HT-29 (cell line): ENCODE results near the gene SYNE1. TPM values are rescaled to one million over a fixed set of nuclear protein-coding genes. Genes with fewer than 3 reads are reported as not detected.

Experiments
- DNase-seq: peaks from one replicate; pipeline ENCODE4 v3.0.0-alpha.2; 2015; ENCODE audit warnings: low spot score
- total RNA-seq: library from RNA; depleted of rRNA; stranded (reverse); fragments of >200 nt; shearing (Covaris generic); gene quantifications from 2 replicates; pipeline ENCODE4 v1.2.3, GENCODE V29; 2014

The SYNE1 gene
- total RNA-seq, 1 experiment from 2014 or later: 3.9 TPM

GRCh38 chr6:152314483-152314832, 322.7 kb downstream of the SYNE1 start:
- no peak for DNase-seq

GRCh38 chr6:152313542-152314482, 323.4 kb downstream of the SYNE1 start:
- DNase-seq: no peak

DNA sequence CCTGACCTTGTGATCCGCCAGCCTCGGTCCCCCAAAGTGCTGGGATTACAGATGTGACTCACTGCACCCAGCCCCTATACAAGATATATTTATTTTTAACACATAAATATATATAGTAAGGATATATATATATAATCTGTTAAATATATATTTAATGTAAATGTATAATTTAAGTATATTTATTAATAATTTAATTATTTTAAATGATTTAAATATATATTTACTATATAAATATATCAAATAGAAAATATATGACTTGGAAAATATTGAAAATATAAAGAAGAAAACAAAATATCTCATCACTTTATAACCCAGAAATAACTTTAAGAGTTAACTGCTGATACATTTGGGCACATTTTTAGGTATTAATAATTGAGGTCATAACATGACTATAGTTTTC, 324.7 kb downstream of the SYNE1 start:
- DNase-seq: no peak

GRCh38 chr6:152310371-152310954, 326.7 kb downstream of the SYNE1 start:
- DNase-seq: no peak

DNA sequence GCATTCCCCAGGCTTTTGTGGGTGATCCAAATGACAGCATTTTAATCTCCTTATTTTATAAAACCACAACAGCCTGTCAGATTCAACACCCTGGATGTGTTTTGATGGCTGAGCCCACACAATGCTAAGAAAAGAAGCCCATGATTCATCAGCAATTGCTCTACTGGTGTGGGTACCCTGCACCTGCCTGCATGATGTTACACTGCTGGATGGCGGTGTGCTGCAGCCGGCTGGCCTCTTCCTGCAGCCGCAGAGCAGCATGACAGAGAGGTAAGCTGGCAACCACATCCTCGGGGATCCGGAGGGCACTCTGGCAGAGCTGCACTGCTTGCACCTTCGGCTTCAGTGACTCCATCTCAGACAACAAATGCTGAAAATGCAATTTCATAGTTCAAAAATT, 327.5 kb downstream of the SYNE1 start:
- no peak for DNase-seq

- DNase-seq: no peak
These were observed 328.2 kb downstream of the SYNE1 start for GRCh38 chr6:152309006-152309405.

DNA sequence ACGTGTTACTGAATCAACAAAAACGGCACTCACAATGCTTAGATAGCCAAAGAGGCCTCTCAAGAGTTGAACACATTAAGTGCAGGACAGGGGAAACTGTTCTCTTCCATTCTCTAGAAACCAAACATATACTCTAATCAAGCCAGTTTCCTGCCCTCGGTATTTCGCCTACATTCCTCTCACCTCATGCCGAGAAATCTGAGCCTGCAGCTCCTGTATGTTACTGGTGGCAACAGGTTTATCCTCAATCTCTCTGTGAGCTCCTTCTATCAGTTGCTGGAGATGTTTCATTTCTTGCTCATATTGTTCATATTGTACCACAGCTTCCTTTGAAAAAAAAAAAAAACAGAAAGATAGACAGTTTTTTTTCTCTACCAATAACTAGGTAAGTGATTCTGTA, 328.9 kb downstream of the SYNE1 start:
- no peak for DNase-seq

DNA sequence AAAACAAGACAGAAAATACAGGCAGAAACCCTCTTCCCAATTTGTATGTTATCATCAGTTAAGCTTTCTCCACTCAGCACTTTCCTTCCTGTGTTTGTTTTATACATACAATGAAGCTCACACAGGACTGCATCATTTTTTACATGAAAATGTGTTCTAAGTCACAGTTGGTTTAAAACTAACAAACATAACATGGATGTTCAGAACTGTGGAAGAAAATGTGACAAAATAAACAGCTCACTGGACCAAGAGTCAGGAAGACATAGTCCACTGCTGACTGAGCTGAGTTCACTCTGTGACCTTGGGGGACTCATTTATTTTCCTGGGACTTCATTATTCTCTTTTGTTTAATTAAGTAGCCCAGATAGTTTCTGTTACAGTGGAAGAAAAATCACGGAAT, 331.5 kb downstream of the SYNE1 start:
- no peak for DNase-seq

DNA sequence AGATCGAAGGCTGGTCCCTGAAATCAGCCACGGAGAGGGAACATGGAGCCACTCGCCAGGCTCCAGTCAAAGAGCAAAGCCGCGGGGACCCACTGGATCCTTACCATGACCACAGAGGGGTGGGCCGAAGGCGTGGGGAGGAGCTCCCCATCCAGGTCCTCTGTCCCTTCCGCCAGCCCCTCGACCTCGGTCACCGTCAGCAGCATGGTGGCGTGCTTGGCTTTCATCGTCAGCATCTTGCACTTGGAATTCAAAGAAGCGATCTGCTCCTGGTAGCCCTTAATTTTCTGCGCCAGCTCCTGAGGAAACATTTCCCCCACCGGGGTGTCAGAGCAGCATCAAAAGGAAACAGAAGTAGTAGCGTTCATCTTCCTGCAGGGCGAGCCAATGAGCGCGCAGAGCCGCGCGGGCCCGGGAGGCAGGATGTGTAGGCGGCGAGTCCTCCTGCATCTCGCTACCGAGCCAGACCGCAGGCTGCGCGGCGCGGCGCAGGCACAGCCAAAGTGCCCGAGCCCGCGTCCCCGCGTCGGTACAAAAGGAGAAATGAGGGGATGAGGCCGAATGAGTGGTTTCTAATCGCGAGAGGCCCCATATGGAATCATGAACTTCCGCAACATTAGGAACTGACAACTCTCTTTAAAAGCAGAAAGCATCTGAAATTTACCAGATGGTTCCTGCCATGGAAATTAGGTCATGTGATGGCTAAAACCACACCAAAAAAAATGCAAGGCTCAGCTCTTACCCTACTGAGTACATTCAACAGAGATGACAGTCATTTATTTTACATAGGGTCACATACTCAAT, 335.2 kb downstream of the SYNE1 start:
- DNase-seq: peak; percentile 76

DNA sequence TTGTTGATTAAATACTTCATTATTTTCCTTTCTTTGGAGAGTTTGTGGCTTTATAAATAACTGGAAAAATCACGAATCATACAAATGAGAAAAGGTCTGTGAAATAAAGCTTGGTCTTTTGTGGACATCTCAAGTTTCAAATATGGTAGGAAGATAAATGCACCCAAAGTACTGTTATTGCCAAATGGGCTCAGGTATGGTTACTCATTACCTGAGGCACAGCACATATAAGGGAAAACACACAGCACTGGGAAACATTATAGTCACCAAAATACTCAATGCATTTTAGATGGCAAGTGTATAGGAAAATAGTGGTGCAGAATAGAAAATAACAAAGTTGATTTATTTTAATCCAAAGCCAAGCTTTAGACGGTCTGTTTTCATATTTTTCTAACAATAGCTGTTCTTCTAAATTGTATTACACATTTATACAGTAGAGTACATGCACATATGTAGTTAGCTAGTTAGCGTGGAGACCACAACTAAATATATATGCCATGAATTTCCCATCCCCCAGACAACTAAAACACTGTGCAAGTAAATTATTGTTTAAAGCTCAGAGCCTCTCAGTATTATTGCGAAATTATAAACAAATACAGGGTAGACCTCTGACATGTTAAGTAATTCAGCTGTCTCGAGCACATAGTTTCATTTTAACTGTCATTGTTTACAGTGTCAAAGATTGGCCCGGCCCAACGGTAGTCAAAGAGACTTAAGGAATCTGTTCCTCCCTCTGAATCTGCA, 336.0 kb downstream of the SYNE1 start:
- no peak for DNase-seq

DNA sequence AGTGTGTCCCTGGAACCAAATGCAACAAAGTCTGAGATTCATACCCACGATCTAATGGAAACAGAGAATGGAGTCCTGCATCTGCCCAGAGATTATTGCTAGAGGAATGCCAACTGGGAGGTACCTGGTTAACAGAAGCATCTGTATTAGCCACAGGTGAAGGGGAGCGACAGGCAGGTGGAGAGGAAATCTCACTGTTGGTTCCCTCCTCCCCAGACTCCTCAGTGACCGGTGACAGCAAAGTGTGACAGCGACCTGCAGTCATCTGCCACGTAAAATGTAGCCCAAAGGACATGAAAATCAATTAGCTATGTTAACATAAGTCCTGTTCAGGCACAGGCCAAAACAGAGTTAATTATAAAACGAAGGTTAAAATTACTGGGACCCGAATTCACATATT, 336.6 kb downstream of the SYNE1 start:
- DNase-seq: no peak

- no peak for DNase-seq
These were observed 338.1 kb downstream of the SYNE1 start for GRCh38 chr6:152298848-152299735.

GRCh38 chr6:152298055-152298647, 339.0 kb downstream of the SYNE1 start:
- no peak for DNase-seq

GRCh38 chr6:152296648-152297376, 340.4 kb downstream of the SYNE1 start:
- DNase-seq: no peak

DNA sequence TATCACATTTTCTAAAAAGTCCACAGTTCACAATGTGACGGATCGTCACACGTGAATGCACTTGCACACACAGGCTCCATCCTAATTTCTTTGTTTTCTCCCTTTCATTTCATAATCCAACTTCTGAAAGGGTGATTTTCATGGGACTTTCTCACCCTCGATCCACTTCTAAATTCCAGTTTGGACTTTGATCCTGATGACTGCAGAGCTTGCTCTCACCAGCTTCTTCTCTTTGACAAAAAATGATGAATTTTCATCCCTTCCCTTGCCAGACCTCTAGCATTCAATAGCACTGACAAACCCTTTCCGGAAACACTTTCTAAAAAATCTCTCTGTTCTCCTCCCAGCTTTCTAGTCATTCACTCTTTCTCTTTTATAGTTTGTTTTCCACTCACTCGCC, 341.2 kb downstream of the SYNE1 start:
- DNase-seq: no peak

- DNase-seq: no peak
These were observed 341.8 kb downstream of the SYNE1 start for GRCh38 chr6:152295346-152295745.

- DNase-seq: no peak
These were observed 343.8 kb downstream of the SYNE1 start for GRCh38 chr6:152293404-152293803.

DNA sequence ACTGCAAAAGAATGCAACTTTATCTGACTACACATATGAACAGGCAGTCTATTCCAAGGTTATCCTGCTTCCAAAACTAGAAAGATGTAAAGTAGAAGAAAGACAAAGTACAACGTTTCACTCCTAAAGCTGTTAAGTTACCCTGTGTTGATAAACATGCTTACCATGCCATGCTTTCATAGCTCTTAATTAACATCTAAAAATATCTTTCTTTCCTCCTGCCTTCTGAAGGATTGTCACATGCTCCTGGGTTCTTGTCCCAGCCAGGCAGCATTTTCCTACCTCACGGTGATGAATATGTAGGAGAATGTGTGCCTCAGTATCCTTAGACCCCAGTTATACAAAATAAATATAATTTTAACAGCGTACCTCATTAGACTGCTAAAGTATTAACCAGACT, 344.6 kb downstream of the SYNE1 start:
- no peak for DNase-seq

DNA sequence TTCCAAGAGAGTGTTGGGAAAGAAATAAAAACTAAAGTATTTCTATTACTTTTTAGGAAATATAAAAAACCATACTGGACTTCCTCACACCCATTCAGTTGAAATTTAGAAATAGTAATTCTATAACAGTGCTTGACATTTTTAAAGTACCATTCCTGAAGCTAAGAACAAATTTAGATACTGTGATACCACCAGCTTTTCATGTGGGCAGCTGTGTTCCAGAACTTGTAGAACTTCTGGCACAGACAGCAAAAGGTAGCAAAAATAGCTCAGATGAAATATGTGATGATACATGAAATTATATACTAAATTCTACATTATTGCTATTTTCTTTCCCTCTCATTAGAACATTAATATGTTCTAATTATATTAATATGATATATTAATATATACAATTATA, 346.5 kb downstream of the SYNE1 start:
- DNase-seq: no peak
